H9 (cell line): ENCODE measurements around the gene KANSL3. TPM values are rescaled to one million over a fixed set of nuclear protein-coding genes. Genes with fewer than 3 reads are reported as not detected.

Source experiments
- DNase-seq: peaks from one replicate; pipeline ENCODE4 v3.0.0-alpha.2; 2017
- H2AFZ ChIP-seq: one replicate; pipeline ENCODE4 v1.6.1; 2013; ENCODE audit warnings: mild to moderate bottlenecking, low read length, control low read depth, moderate library complexity
- H2AK5ac ChIP-seq: 2 replicates; pipeline ENCODE4 v1.6.1; 2013; ENCODE audit warnings: low read length, control low read depth, mixed read lengths; ENCODE audit not compliant: insufficient read length
- H2BK120ac ChIP-seq: one replicate; pipeline ENCODE4 v1.6.1; 2013; ENCODE audit warnings: low read depth, mild to moderate bottlenecking, low read length, control low read depth, inconsistent platforms; ENCODE audit not compliant: poor library complexity, severe bottlenecking
- H2BK12ac ChIP-seq: 2 replicates; pipeline ENCODE4 v1.6.1; 2013; ENCODE audit warnings: low read length, control low read depth, mixed read lengths, low read depth; ENCODE audit not compliant: insufficient read length
- H2BK15ac ChIP-seq: 2 replicates; pipeline ENCODE4 v1.6.1; 2013; ENCODE audit warnings: low read depth, low read length, control low read depth
- H2BK20ac ChIP-seq: one replicate; pipeline ENCODE4 v1.6.1; 2013; ENCODE audit warnings: low read depth, mild to moderate bottlenecking, low read length, control low read depth, inconsistent platforms; ENCODE audit not compliant: poor library complexity, severe bottlenecking
- H2BK5ac ChIP-seq: 2 replicates; pipeline ENCODE4 v1.6.1; 2013; ENCODE audit warnings: low read length, control low read depth, mixed read lengths; ENCODE audit not compliant: insufficient read length
- H3K14ac ChIP-seq: 2 replicates; pipeline ENCODE4 v1.6.1; 2013; ENCODE audit warnings: low read length, control low read depth; ENCODE audit not compliant: insufficient read depth
- H3K18ac ChIP-seq: 2 replicates; pipeline ENCODE4 v1.6.1; 2013; ENCODE audit warnings: low read depth, mild to moderate bottlenecking, mixed read lengths, low read length, control low read depth; ENCODE audit not compliant: insufficient read length
- H3K23ac ChIP-seq: 2 replicates; pipeline ENCODE4 v1.6.1; 2013; ENCODE audit warnings: low read length, control low read depth, mixed read lengths, low read depth; ENCODE audit not compliant: insufficient read length
- H3K23me2 ChIP-seq: 2 replicates; pipeline ENCODE4 v1.6.1; 2013; ENCODE audit warnings: low read depth, mild to moderate bottlenecking, mixed read lengths, low read length, control low read depth; ENCODE audit not compliant: insufficient read length, poor library complexity, severe bottlenecking
- H3K27ac ChIP-seq: 2 replicates; pipeline ENCODE4 v1.5.1; 2013; ENCODE audit warnings: low read length, control low read depth, mixed read lengths, low read depth; ENCODE audit not compliant: insufficient read length
- H3K27me3 ChIP-seq: 2 replicates; pipeline ENCODE4 v1.6.1; 2013; ENCODE audit warnings: low read length, control low read depth, inconsistent platforms; ENCODE audit not compliant: insufficient read depth
- H3K4ac ChIP-seq: 2 replicates; pipeline ENCODE4 v1.6.1; 2013; ENCODE audit warnings: low read depth, mild to moderate bottlenecking, control low read depth, inconsistent platforms, low read length, moderate library complexity
- H3K4me1 ChIP-seq: 2 replicates; pipeline ENCODE4 v1.6.1; 2013; ENCODE audit warnings: low read length, control low read depth, inconsistent platforms; ENCODE audit not compliant: insufficient read depth
- H3K4me2 ChIP-seq: 2 replicates; pipeline ENCODE4 v1.6.1; 2013; ENCODE audit warnings: low read length, control low read depth, mixed read lengths; ENCODE audit not compliant: insufficient read length, insufficient read depth
- H3K56ac ChIP-seq: 2 replicates; pipeline ENCODE4 v1.6.1; 2013; ENCODE audit warnings: low read depth, mild to moderate bottlenecking, mixed read lengths, low read length, control low read depth; ENCODE audit not compliant: insufficient read length
- H3K79me1 ChIP-seq: 2 replicates; pipeline ENCODE4 v1.6.1; 2013; ENCODE audit warnings: low read depth, mild to moderate bottlenecking, moderate library complexity, low read length, control low read depth, inconsistent platforms; ENCODE audit not compliant: insufficient read depth, poor library complexity, severe bottlenecking
- H3K79me2 ChIP-seq: 2 replicates; pipeline ENCODE4 v1.6.1; 2013; ENCODE audit warnings: low read length, control low read depth, inconsistent platforms; ENCODE audit not compliant: insufficient read depth
- H3K9ac ChIP-seq: 2 replicates; pipeline ENCODE4 v1.6.1; 2013; ENCODE audit warnings: low read length, control low read depth, mixed read lengths; ENCODE audit not compliant: insufficient read length; ENCODE audit errors: extremely low read depth
- H3K9me3 ChIP-seq: one replicate; pipeline ENCODE4 v1.6.1; 2013; ENCODE audit warnings: low read depth, low read length, inconsistent platforms; ENCODE audit not compliant: control insufficient read depth
- H3T11ph ChIP-seq: one replicate; pipeline ENCODE4 v1.6.1; 2013; ENCODE audit warnings: mild to moderate bottlenecking, low read length, control low read depth, inconsistent platforms
- H4K20me1 ChIP-seq: one replicate; pipeline ENCODE4 v1.6.1; 2013; ENCODE audit not compliant: control insufficient read depth, insufficient read length, insufficient read depth
- H4K5ac ChIP-seq: 2 replicates; pipeline ENCODE4 v1.6.1; 2013; ENCODE audit warnings: low read depth, mild to moderate bottlenecking, mixed read lengths, low read length, control low read depth; ENCODE audit not compliant: insufficient read length
- H4K8ac ChIP-seq: replicated peaks from 2 replicates; pipeline ENCODE4 v1.6.1; 2013; ENCODE audit warnings: low read length, control low read depth, mixed read lengths, low read depth; ENCODE audit not compliant: insufficient read length
- H4K91ac ChIP-seq: 2 replicates; pipeline ENCODE4 v1.6.1; 2013; ENCODE audit warnings: low read depth, mild to moderate bottlenecking, moderate library complexity, mixed read lengths, low read length, control low read depth; ENCODE audit not compliant: insufficient read length
- H3K27ac Mint-ChIP-seq, 3 experiments: 2 replicates in 2 of 3; 3 replicates in 1 of 3; pipeline ENCODE4 v1.8.0; 2020 to 2021; ENCODE audit warnings: mixed read lengths in 3 of 3, mild to moderate bottlenecking in 1 of 3, moderate library complexity in 1 of 3
- H3K27me3 Mint-ChIP-seq: 2 replicates; pipeline ENCODE4 v1.8.0; 2021; ENCODE audit warnings: low read depth, mild to moderate bottlenecking, moderate library complexity, mixed read lengths
- H3K36me3 Mint-ChIP-seq, 3 experiments: 2 replicates in 2 of 3; 3 replicates in 1 of 3; pipeline ENCODE4 v1.8.0; 2020 to 2021; ENCODE audit warnings: low read depth in 3 of 3, mixed read lengths in 3 of 3; ENCODE audit not compliant: insufficient read depth in 1 of 3
- H3K4me1 Mint-ChIP-seq, 2 experiments: 2 replicates each; pipeline ENCODE4 v1.8.0; 2020; ENCODE audit warnings: mixed read lengths in 2 of 2
- H3K4me3 Mint-ChIP-seq, 2 experiments: 2 replicates in 1 of 2; 3 replicates in 1 of 2; pipeline ENCODE4 v1.8.0; 2020 to 2021; ENCODE audit warnings: mild to moderate bottlenecking in 2 of 2, mixed read lengths in 2 of 2, moderate library complexity in 1 of 2
- H3K9me3 Mint-ChIP-seq, 2 experiments: 2 replicates in 1 of 2; 3 replicates in 1 of 2; pipeline ENCODE4 v1.8.0; 2020; ENCODE audit warnings: mild to moderate bottlenecking in 2 of 2, mixed read lengths in 2 of 2, moderate library complexity in 1 of 2
- WGBS: extraction: QIAGEN DNeasy Blood & Tissue Kit; methylation state at CpG from one replicate; pipeline ENCODE4 v1.1.7; 2013; ENCODE audit warnings: missing lambda C conversion rate, low lambda C conversion rate, mixed read lengths; ENCODE audit not compliant: insufficient read length; ENCODE audit errors: extremely low coverage; 5-methylcytosine and 5-hydroxymethylcytosine counted together
- total RNA-seq: library from RNA; stranded (reverse); gene quantifications from 2 replicates; pipeline ENCODE4 v1.2.1, GENCODE V29; 2021
- TF ChIP-seq, protein P1 (sequence below): fragments of 200-600 bp; sonication (generic); conservative IDR thresholded peaks from 3 replicates; pipeline ENCODE4 v1.8.0; 2021; ENCODE audit warnings: antibody characterized with exemption, mild to moderate bottlenecking

KANSL3 gene
- total RNA-seq, 1 experiment from 2014 or later, result 35.7 TPM

- H4K20me1 ChIP-seq, result no peaks in the 10 kb centered on the region
Measured at GRCh38 chr2:96552315-96553175, 85.6 kb downstream of the KANSL3 start.

More at GRCh38 chr2:96552315-96553175, 85.6 kb downstream of the KANSL3 start:
- Histone ChIP-seq H2AFZ (no peak overlapping the region), H3K4me2 (no peak overlapping the region), H4K5ac (no peak overlapping the region), H3K56ac (no peak overlapping the region), H3K18ac (no peak overlapping the region), H2BK15ac (no peak overlapping the region), H2BK12ac (no peak overlapping the region), H3K23ac (no peak overlapping the region), H3K4ac (no peak overlapping the region), H2AK5ac (no peak overlapping the region), H3K9ac (no peak overlapping the region), H3K9me3 (no peaks in the 10 kb centered on the region), H4K91ac (no peak overlapping the region), H2BK120ac (no peak overlapping the region), H3K79me2 (no peaks in the 10 kb centered on the region), H3K14ac (no peak overlapping the region), H2BK20ac (no peak overlapping the region), H3K27ac (no peak overlapping the region), H3K27me3 (no peaks in the 10 kb centered on the region), H2BK5ac (no peak overlapping the region), H4K8ac (no peak overlapping the region), H3K23me2 (no peaks in the 10 kb centered on the region), H3K4me1 (no peaks in the 10 kb centered on the region), H3K79me1 (no peaks in the 10 kb centered on the region), H3T11ph (no peak overlapping the region)
- peaks cover 0 to 2% (median 0%) of the 10 kb centered on the region in 3 experiments; a peak in 2 of 7 replicates for H3K36me3 Mint-ChIP-seq
- peaks cover 2% of the 10 kb centered on the region; the same call in 1 of the 2 replicates for H3K27me3 Mint-ChIP-seq
- TF ChIP-seq, protein P1, sequence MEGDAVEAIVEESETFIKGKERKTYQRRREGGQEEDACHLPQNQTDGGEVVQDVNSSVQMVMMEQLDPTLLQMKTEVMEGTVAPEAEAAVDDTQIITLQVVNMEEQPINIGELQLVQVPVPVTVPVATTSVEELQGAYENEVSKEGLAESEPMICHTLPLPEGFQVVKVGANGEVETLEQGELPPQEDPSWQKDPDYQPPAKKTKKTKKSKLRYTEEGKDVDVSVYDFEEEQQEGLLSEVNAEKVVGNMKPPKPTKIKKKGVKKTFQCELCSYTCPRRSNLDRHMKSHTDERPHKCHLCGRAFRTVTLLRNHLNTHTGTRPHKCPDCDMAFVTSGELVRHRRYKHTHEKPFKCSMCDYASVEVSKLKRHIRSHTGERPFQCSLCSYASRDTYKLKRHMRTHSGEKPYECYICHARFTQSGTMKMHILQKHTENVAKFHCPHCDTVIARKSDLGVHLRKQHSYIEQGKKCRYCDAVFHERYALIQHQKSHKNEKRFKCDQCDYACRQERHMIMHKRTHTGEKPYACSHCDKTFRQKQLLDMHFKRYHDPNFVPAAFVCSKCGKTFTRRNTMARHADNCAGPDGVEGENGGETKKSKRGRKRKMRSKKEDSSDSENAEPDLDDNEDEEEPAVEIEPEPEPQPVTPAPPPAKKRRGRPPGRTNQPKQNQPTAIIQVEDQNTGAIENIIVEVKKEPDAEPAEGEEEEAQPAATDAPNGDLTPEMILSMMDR, result no peak
- H3K4me1 Mint-ChIP-seq, result peaks cover 21 to 27% of the 10 kb centered on the region in 2 experiments
- WGBS, result no CpG with 5 or more reads among the region's 18 CpGs
- H3K9me3 Mint-ChIP-seq, result no peaks in the 10 kb centered on the region
- no peak overlapping the region for H3K27ac Mint-ChIP-seq
- H3K4me3 Mint-ChIP-seq, result no peak overlapping the region
- DNase-seq, result no peak
